ENCODE results near the gene SYCE3. TPM values are rescaled to one million over a fixed set of nuclear protein-coding genes. Genes with fewer than 3 reads are reported as not detected.

The SYCE3 gene
- total and polyA plus RNA-seq, 3 experiments from 2014 or later: not detected

- Histone ChIP-seq H3K27ac (ENCODE audit: low read depth, low read length) (no peak overlapping the region), H3K9me3 (ENCODE audit: low read length) (no peaks in the 10 kb centered on the region), H3K36me3 (ENCODE audit: insufficient read depth, low read length) (no peaks in the 10 kb centered on the region), H3K27me3 (ENCODE audit: insufficient read depth, low read length, poor library complexity, severe bottlenecking) (peaks cover 23% of the 10 kb centered on the region), H3K4me3 (ENCODE audit: low read length) (no peak overlapping the region), H3K4me1 (ENCODE audit: insufficient read depth, low read length) (no peaks in the 10 kb centered on the region)
- no peak for DNase-seq
- peaks cover 5 to 21% (median 14%) of the 10 kb centered on the region in 3 donors for H3K4me1 Mint-ChIP-seq
- peaks cover 0 to 4% (median 2%) of the 10 kb centered on the region in 5 donors for H3K9me3 Mint-ChIP-seq
- H3K27ac Mint-ChIP-seq: no peak overlapping the region
- H3K36me3 Mint-ChIP-seq: peaks cover 0 to 8% (median 0%) of the 10 kb centered on the region in 3 donors
- CTCF ChIA-PET: no interaction called here
- POLR2A ChIA-PET: no interaction called here
- H3K27me3 Mint-ChIP-seq: peaks cover 40 to 45% of the 10 kb centered on the region in 2 donors
- no peak overlapping the region for H3K4me3 Mint-ChIP-seq
Measured at GRCh38 chr22:50603511-50604255, 41.0 kb upstream of the SYCE3 start.

GRCh38 chr22:50602338-50602700 lies 39.6 kb upstream of the SYCE3 start:
- Histone ChIP-seq H3K27me3 (ENCODE audit: insufficient read depth, low read length, poor library complexity, severe bottlenecking) (peaks cover 23% of the 10 kb centered on the region), H3K4me3 (ENCODE audit: low read length) (no peak overlapping the region), H3K9me3 (ENCODE audit: low read length) (no peaks in the 10 kb centered on the region), H3K36me3 (ENCODE audit: insufficient read depth, low read length) (no peaks in the 10 kb centered on the region), H3K4me1 (ENCODE audit: insufficient read depth, low read length) (no peaks in the 10 kb centered on the region), H3K27ac (ENCODE audit: low read depth, low read length) (no peak overlapping the region)
- Mint-ChIP-seq H3K4me1 (peaks cover 5 to 21% (median 14%) of the 10 kb centered on the region in 3 donors), H3K36me3 (peaks cover 1 to 10% (median 2%) of the 10 kb centered on the region in 3 donors), H3K9me3 (peaks cover 0 to 4% (median 2%) of the 10 kb centered on the region in 5 donors), H3K27me3 (peaks cover 42 to 44% of the 10 kb centered on the region in 2 donors), H3K27ac (no peak overlapping the region), H3K4me3 (peak overlapping the region; percentile 5 to 84 (median 74))
- DNase-seq: no peak
- ChIA-PET POLR2A (no interaction called here), CTCF (no interaction called here)

GRCh38 chr22:50601669-50602337 lies 39.1 kb upstream of the SYCE3 start:
- Histone ChIP-seq H3K36me3 (ENCODE audit: insufficient read depth, low read length) (no peaks in the 10 kb centered on the region), H3K9me3 (ENCODE audit: low read length) (no peaks in the 10 kb centered on the region), H3K27ac (ENCODE audit: low read depth, low read length) (no peak overlapping the region), H3K27me3 (ENCODE audit: insufficient read depth, low read length, poor library complexity, severe bottlenecking) (peaks cover 23% of the 10 kb centered on the region), H3K4me1 (ENCODE audit: insufficient read depth, low read length) (no peaks in the 10 kb centered on the region), H3K4me3 (ENCODE audit: low read length) (no peak overlapping the region)
- Mint-ChIP-seq H3K36me3 (peaks cover 1 to 15% (median 4%) of the 10 kb centered on the region in 3 donors), H3K27me3 (peaks cover 40 to 43% of the 10 kb centered on the region in 2 donors), H3K27ac (peak overlapping the region in 2 of 8 donors; percentile 29 to 31), H3K9me3 (peaks cover 0 to 4% (median 2%) of the 10 kb centered on the region in 5 donors), H3K4me1 (peaks cover 5 to 21% (median 14%) of the 10 kb centered on the region in 3 donors), H3K4me3 (peak overlapping the region; percentile 63 to 85 (median 74))
- ChIA-PET CTCF (no interaction called here), POLR2A (interaction anchor here (0.6 kb wide), 1 partner anchor 39 kb away, joined by 3 read pairs; no protein-coding TSS in a partner anchor)
- no peak for DNase-seq

- H3K27ac Mint-ChIP-seq: no peak overlapping the region
- no peaks in the 10 kb centered on the region for H3K4me1 ChIP-seq (ENCODE audit: insufficient read depth, low read length)
- peaks cover 23% of the 10 kb centered on the region for H3K27me3 ChIP-seq (ENCODE audit: insufficient read depth, low read length, poor library complexity, severe bottlenecking)
- no peak for DNase-seq
- H3K4me3 ChIP-seq (ENCODE audit: low read length): no peak overlapping the region
- H3K4me1 Mint-ChIP-seq: peaks cover 5 to 21% (median 14%) of the 10 kb centered on the region in 3 donors
- peaks cover 1 to 18% (median 5%) of the 10 kb centered on the region in 3 donors for H3K36me3 Mint-ChIP-seq
- H3K36me3 ChIP-seq (ENCODE audit: insufficient read depth, low read length): no peaks in the 10 kb centered on the region
- POLR2A ChIA-PET: interaction anchor here (0.6 kb wide), 1 partner anchor 38 kb away, joined by 3 read pairs; no protein-coding TSS in a partner anchor
- CTCF ChIA-PET: no interaction called here
- peaks cover 38 to 39% of the 10 kb centered on the region in 2 donors for H3K27me3 Mint-ChIP-seq
- peaks cover 0 to 4% (median 2%) of the 10 kb centered on the region in 5 donors for H3K9me3 Mint-ChIP-seq
- peak overlapping the region in 6 of 7 donors; percentile 65 to 85 (median 77) for H3K4me3 Mint-ChIP-seq
- H3K9me3 ChIP-seq (ENCODE audit: low read length): no peaks in the 10 kb centered on the region
- no peak overlapping the region for H3K27ac ChIP-seq (ENCODE audit: low read depth, low read length)
Measured at GRCh38 chr22:50600967-50601668, 38.4 kb upstream of the SYCE3 start.

GRCh38 chr22:50600538-50600937 lies 37.8 kb upstream of the SYCE3 start, which contains the start of gene MAPK8IP2:
MAPK8IP2 (plus strand) TSS chr22:50600793; CDS start chr22:50600819, 26 bp downstream.
- Histone ChIP-seq H3K27me3 (ENCODE audit: insufficient read depth, low read length, poor library complexity, severe bottlenecking) (peaks cover 23% of the 10 kb centered on the region), H3K36me3 (ENCODE audit: insufficient read depth, low read length) (no peaks in the 10 kb centered on the region), H3K4me1 (ENCODE audit: insufficient read depth, low read length) (no peaks in the 10 kb centered on the region), H3K9me3 (ENCODE audit: low read length) (no peaks in the 10 kb centered on the region), H3K27ac (ENCODE audit: low read depth, low read length) (no peak within 1 kb of the TSS), H3K4me3 (ENCODE audit: low read length) (no peak within 1 kb of the TSS)
- Mint-ChIP-seq H3K27me3 (peaks cover 36 to 37% of the 10 kb centered on the region in 2 donors), H3K4me3 (peak within 1 kb of the TSS; percentile 63 to 85 (median 74)), H3K36me3 (peaks cover 1 to 18% (median 5%) of the 10 kb centered on the region in 3 donors), H3K9me3 (peaks cover 0 to 4% (median 2%) of the 10 kb centered on the region in 5 donors), H3K4me1 (peaks cover 5 to 21% (median 14%) of the 10 kb centered on the region in 3 donors), H3K27ac (peak within 1 kb of the TSS in 2 of 8 donors; percentile 29 to 43)
- ChIA-PET CTCF (no interaction called here), POLR2A (interaction anchor here (1.0 kb wide), 1 partner anchor 27 kb away, joined by 3 read pairs; the partner anchor contains the start of gene ARSA)
- no peak for DNase-seq

- Mint-ChIP-seq H3K36me3 (peaks cover 1 to 22% (median 7%) of the 10 kb centered on the region in 3 donors), H3K4me3 (peak overlapping the region in 6 of 7 donors; percentile 46 to 68 (median 61)), H3K27me3 (peaks cover 35 to 36% of the 10 kb centered on the region in 2 donors), H3K27ac (peak overlapping the region in 1 of 8 donors; percentile 43), H3K4me1 (peaks cover 5 to 21% (median 14%) of the 10 kb centered on the region in 3 donors), H3K9me3 (peaks cover 0 to 4% (median 2%) of the 10 kb centered on the region in 5 donors)
- H3K36me3 ChIP-seq (ENCODE audit: insufficient read depth, low read length): no peaks in the 10 kb centered on the region
- no peaks in the 10 kb centered on the region for H3K4me1 ChIP-seq (ENCODE audit: insufficient read depth, low read length)
- H3K4me3 ChIP-seq (ENCODE audit: low read length): no peak overlapping the region
- H3K27ac ChIP-seq (ENCODE audit: low read depth, low read length): no peak overlapping the region
- POLR2A ChIA-PET: interaction anchor here (1.0 kb wide), 1 partner anchor 28 kb away, joined by 3 read pairs; the partner anchor contains the start of gene ARSA
- no peaks in the 10 kb centered on the region for H3K9me3 ChIP-seq (ENCODE audit: low read length)
- DNase-seq: peak; percentile 45 to 73 (median 54)
- CTCF ChIA-PET: no interaction called here
- peaks cover 23% of the 10 kb centered on the region for H3K27me3 ChIP-seq (ENCODE audit: insufficient read depth, low read length, poor library complexity, severe bottlenecking)
Measured at GRCh38 chr22:50599816-50600455, 37.2 kb upstream of the SYCE3 start.

GRCh38 chr22:50597097-50597496 lies 34.4 kb upstream of the SYCE3 start:
- Mint-ChIP-seq H3K36me3 (peaks cover 1 to 19% (median 7%) of the 10 kb centered on the region in 3 donors), H3K4me1 (peaks cover 5 to 14% (median 8%) of the 10 kb centered on the region in 3 donors), H3K9me3 (peaks cover 0 to 4% (median 2%) of the 10 kb centered on the region in 5 donors), H3K27ac (no peak overlapping the region), H3K4me3 (no peak overlapping the region), H3K27me3 (peaks cover 23 to 25% of the 10 kb centered on the region in 2 donors)
- CTCF ChIA-PET: no interaction called here
- Histone ChIP-seq H3K4me1 (ENCODE audit: insufficient read depth, low read length) (no peaks in the 10 kb centered on the region), H3K27ac (ENCODE audit: low read depth, low read length) (no peak overlapping the region), H3K9me3 (ENCODE audit: low read length) (no peaks in the 10 kb centered on the region), H3K27me3 (ENCODE audit: insufficient read depth, low read length, poor library complexity, severe bottlenecking) (peaks cover 11% of the 10 kb centered on the region), H3K36me3 (ENCODE audit: insufficient read depth, low read length) (no peaks in the 10 kb centered on the region), H3K4me3 (ENCODE audit: low read length) (no peak overlapping the region)
- POLR2A ChIA-PET: no interaction called here
- DNase-seq: no peak
